ENCODE results near the gene MBNL2.

- TF ChIP-seq TAF1 (IDR thresholded peaks at IDR 0.05; ENCODE audit: low read depth) (no peak), EGR1 (IDR thresholded peaks at IDR 0.05) (no peak), TEAD4 (IDR thresholded peaks at IDR 0.05) (no peak), EP300 (IDR thresholded peaks at IDR 0.05; ENCODE audit: borderline replicate concordance) (no peak), CREB1 (IDR thresholded peaks at IDR 0.05; ENCODE audit: low read depth) (no peak), NFIC (IDR thresholded peaks at IDR 0.05) (no peak), YY1 (IDR thresholded peaks at IDR 0.05; ENCODE audit: low read depth) (no peak), CEBPB (IDR thresholded peaks at IDR 0.05) (no peak), TCF12 (IDR thresholded peaks at IDR 0.05; ENCODE audit: low read depth) (no peak), REST (IDR thresholded peaks at IDR 0.05; ENCODE audit: low read depth) (no peak), FOXM1 (IDR thresholded peaks at IDR 0.05; ENCODE audit: borderline replicate concordance, low read depth) (no peak), MAX (IDR thresholded peaks at IDR 0.05) (no peak)
These were observed 215.6 kb downstream of the MBNL2 start for GRCh38 chr13:97437729-97438128.
